ENCODE results near the gene PLXNA2.

The PLXNA2 gene

GRCh38 chr1:208183977-208184911, 59.9 kb downstream of the PLXNA2 start (continued):
- no peak for TF ChIP-seq POU6F1 (CRISPR knock-in tag; IDR thresholded peaks at IDR 0.05; ENCODE audit: borderline replicate concordance, low read depth)
- TF ChIP-seq ZNF70 (CRISPR knock-in tag; IDR thresholded peaks at IDR 0.05): no peak
- no peak for TF ChIP-seq TOX (CRISPR knock-in tag; IDR thresholded peaks at IDR 0.05; ENCODE audit: borderline replicate concordance)
- no peak for TF ChIP-seq ZFP30 (CRISPR knock-in tag; IDR thresholded peaks at IDR 0.05)
- TF ChIP-seq ZFP3 (CRISPR knock-in tag; IDR thresholded peaks at IDR 0.05): no peak
- TF ChIP-seq ZNF565 (CRISPR knock-in tag; conservative IDR thresholded peaks at IDR 0.05; ENCODE audit: low read depth): no peak

GRCh38 chr1:208182880-208183645, 61.1 kb downstream of the PLXNA2 start:
- no peak for ATAC-seq
- TF ChIP-seq TCF4 (CRISPR knock-in tag; IDR thresholded peaks at IDR 0.05; ENCODE audit: borderline replicate concordance) (no peak), CSDC2 (CRISPR knock-in tag; IDR thresholded peaks at IDR 0.05) (no peak), GLIS3 (CRISPR knock-in tag; IDR thresholded peaks at IDR 0.05) (no peak), TOX (CRISPR knock-in tag; IDR thresholded peaks at IDR 0.05; ENCODE audit: borderline replicate concordance) (no peak), ESRRG (CRISPR knock-in tag; IDR thresholded peaks at IDR 0.05) (no peak), ZC3H10 (CRISPR knock-in tag; IDR thresholded peaks at IDR 0.05) (no peak), POU6F1 (CRISPR knock-in tag; IDR thresholded peaks at IDR 0.05; ENCODE audit: borderline replicate concordance, low read depth) (no peak), BACH2 (CRISPR knock-in tag; IDR thresholded peaks at IDR 0.05; ENCODE audit: borderline replicate concordance) (no peak), TSHZ2 (CRISPR knock-in tag; IDR thresholded peaks at IDR 0.05) (no peak), CREB5 (CRISPR knock-in tag; IDR thresholded peaks at IDR 0.05; ENCODE audit: low read depth) (no peak), OSR1 (CRISPR knock-in tag; IDR thresholded peaks at IDR 0.05) (no peak), PPARA (CRISPR knock-in tag; IDR thresholded peaks at IDR 0.05; ENCODE audit: borderline replicate concordance) (no peak), ZNF8 (CRISPR knock-in tag; IDR thresholded peaks at IDR 0.05) (no peak)

- TF ChIP-seq ISL1 (CRISPR knock-in tag; IDR thresholded peaks at IDR 0.05): no peak
- TF ChIP-seq TSHZ2 (CRISPR knock-in tag; IDR thresholded peaks at IDR 0.05): no peak
These were observed 62.8 kb downstream of the PLXNA2 start for GRCh38 chr1:208181364-208181763.

More at GRCh38 chr1:208181364-208181763, 62.8 kb downstream of the PLXNA2 start:
- no peak for ATAC-seq
